Measurements from ENCODE around the gene ITPR2.

The ITPR2 gene

GRCh38 chr12:26471560-26471959 is 361.4 kb downstream of the ITPR2 start:
- H3K36me3 Mint-ChIP-seq (ENCODE audit: low read depth): peaks cover 3% of the 10 kb centered on the region
- no peak for DNase-seq
- no peak overlapping the region for H3K27ac Mint-ChIP-seq
- no peaks in the 10 kb centered on the region for H3K27me3 Mint-ChIP-seq (ENCODE audit: low read depth, poor library complexity)
- peaks cover 3% of the 10 kb centered on the region for H3K9me3 Mint-ChIP-seq
- H3K4me3 Mint-ChIP-seq: no peak overlapping the region
- peaks cover 9% of the 10 kb centered on the region for H3K4me1 Mint-ChIP-seq
- TF ChIP-seq CTCF (IDR thresholded peaks at IDR 0.05): no peak

DNA sequence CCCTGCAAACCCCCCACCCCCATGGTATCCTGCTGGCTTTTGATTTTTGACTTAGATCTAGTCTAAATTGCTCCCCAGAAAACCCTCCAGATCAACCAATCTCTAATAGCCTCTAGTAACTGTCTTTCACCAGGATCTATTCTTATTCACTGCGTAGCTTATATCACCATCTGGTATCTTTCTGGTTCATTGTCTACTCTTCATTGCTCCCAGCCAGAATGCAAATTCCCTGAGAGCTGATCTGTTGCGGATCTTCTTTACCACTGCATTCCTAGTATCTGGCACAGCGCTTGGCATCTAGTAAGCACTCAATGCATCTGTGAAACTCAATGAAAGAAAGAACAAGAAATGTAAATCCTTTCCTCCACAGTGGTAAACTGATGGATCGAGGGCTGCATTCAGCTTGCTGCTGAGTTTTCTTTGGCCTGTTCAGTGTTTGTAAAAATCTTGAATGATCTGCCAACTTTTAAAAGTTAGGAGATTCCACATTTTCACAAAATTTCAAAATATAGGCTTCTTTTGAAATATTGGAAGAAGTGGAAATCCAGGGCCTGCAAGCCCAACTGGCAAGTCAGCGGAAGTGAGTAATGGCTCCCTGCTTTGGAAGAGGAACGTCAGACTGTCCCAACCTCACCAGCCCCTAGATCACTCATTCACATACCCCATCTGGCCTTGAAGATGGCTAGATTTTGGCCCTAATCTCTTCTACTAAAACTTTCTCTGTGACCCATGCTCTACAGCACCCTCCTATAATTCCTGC is 363.4 kb downstream of the ITPR2 start:
- no peak for TF ChIP-seq CTCF (IDR thresholded peaks at IDR 0.05)
- Mint-ChIP-seq H3K4me3 (no peak overlapping the region), H3K4me1 (peaks cover 9% of the 10 kb centered on the region), H3K27me3 (ENCODE audit: low read depth, poor library complexity) (no peaks in the 10 kb centered on the region), H3K9me3 (no peaks in the 10 kb centered on the region), H3K27ac (no peak overlapping the region), H3K36me3 (ENCODE audit: low read depth) (no peaks in the 10 kb centered on the region)
- no peak for DNase-seq

DNA sequence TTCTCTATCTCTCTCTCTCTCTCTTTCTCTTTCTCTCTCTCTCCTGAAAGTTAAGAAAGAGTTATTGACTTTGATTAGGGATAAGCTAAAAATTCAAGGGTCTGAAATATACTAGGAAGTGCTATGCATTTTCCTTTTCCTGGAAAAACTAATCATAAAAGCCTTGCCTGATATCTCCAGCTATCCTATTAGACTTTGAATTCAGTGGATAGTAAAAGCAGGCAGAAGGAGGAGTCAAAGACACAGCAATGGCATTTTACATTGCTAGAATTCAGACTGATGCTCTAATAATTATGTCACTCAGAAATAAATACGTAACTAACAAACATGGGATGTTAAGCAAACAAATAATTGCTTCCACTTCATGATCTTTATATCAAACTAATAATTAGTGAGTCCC is 365.6 kb downstream of the ITPR2 start:
- no peaks in the 10 kb centered on the region for H3K27me3 Mint-ChIP-seq (ENCODE audit: low read depth, poor library complexity)
- TF ChIP-seq CTCF (IDR thresholded peaks at IDR 0.05): no peak
- no peak for DNase-seq
- no peaks in the 10 kb centered on the region for H3K4me1 Mint-ChIP-seq
- H3K4me3 Mint-ChIP-seq: no peak overlapping the region
- no peak overlapping the region for H3K27ac Mint-ChIP-seq
- H3K36me3 Mint-ChIP-seq (ENCODE audit: low read depth): no peaks in the 10 kb centered on the region
- no peaks in the 10 kb centered on the region for H3K9me3 Mint-ChIP-seq

- H3K4me1 Mint-ChIP-seq: no peaks in the 10 kb centered on the region
- no peak overlapping the region for H3K27ac Mint-ChIP-seq
- no peak for TF ChIP-seq CTCF (IDR thresholded peaks at IDR 0.05)
- H3K27me3 Mint-ChIP-seq (ENCODE audit: low read depth, poor library complexity): no peaks in the 10 kb centered on the region
- DNase-seq: no peak
- no peaks in the 10 kb centered on the region for H3K36me3 Mint-ChIP-seq (ENCODE audit: low read depth)
- no peak overlapping the region for H3K4me3 Mint-ChIP-seq
- H3K9me3 Mint-ChIP-seq: no peaks in the 10 kb centered on the region
Observed at GRCh38 chr12:26466726-26467125, 366.3 kb downstream of the ITPR2 start.

DNA sequence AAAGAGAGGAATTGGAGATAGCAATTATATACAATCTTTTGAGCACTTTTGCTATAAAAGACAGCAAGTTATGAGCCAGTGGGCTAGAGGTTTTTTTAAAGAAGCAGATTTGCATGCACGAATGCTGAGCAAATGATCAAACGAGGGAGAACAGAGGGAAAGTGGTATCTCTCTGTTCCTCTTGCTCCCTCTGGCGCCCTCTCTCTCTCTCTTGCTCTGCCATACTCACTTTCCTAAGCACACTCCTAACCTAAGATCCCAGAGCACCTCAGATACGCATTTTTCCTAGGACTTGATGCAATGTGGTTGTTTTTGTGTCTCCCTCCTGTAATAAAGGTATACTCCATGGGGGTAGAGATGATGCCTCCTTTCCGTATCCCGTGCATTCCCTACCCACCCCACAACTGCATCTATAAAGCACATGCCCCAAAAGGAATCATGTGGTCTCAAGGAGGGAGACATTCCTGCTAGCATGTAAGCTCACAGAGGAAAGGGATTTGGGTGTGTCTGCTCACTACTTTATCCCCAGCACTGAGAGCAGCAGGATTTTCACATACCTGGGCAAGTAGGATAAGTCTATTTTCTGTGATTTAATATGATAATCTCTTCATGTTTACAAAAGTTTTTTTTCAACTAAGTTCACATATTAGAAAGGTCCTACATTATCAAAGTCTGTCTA is 367.4 kb downstream of the ITPR2 start:
- DNase-seq: no peak
- Mint-ChIP-seq H3K4me3 (no peak overlapping the region), H3K9me3 (no peaks in the 10 kb centered on the region), H3K4me1 (no peaks in the 10 kb centered on the region), H3K27ac (no peak overlapping the region), H3K36me3 (ENCODE audit: low read depth) (no peaks in the 10 kb centered on the region), H3K27me3 (ENCODE audit: low read depth, poor library complexity) (no peaks in the 10 kb centered on the region)
- no peak for TF ChIP-seq CTCF (IDR thresholded peaks at IDR 0.05)

- DNase-seq: no peak
- Mint-ChIP-seq H3K4me1 (no peaks in the 10 kb centered on the region), H3K27me3 (ENCODE audit: low read depth, poor library complexity) (no peaks in the 10 kb centered on the region), H3K27ac (no peak overlapping the region), H3K9me3 (no peaks in the 10 kb centered on the region), H3K4me3 (no peak overlapping the region), H3K36me3 (ENCODE audit: low read depth) (no peaks in the 10 kb centered on the region)
- no peak for TF ChIP-seq CTCF (IDR thresholded peaks at IDR 0.05)
Observed at GRCh38 chr12:26461776-26462175, 371.2 kb downstream of the ITPR2 start.

Measured in nephron progenitor cell (in vitro differentiated cells).